HG02840 (cell line): ENCODE measurements around the gene SREK1.
"Not testable (repeated sequence)": the region's sequence is repeated elsewhere in the genome, so short reads cannot be mapped to it uniquely, and the experiment has no call there.

Source experiments
- ATAC-seq: cut with Tn5 transposase; IDR thresholded peaks from one replicate; pipeline ENCODE4 v1.9.1; 2021; ENCODE audit warnings: mild to moderate bottlenecking, moderate library complexity, moderate number of reproducible peaks; ENCODE audit not compliant: unreplicated experiment, low FRiP score

SREK1 gene

GRCh38 chr5:66144074-66144833, at the start of gene SREK1:
SREK1 (plus strand) TSS chr5:66144300; CDS start chr5:66144377, 77 bp downstream.
- peak; percentile 92 for ATAC-seq

- ATAC-seq = no peak
These were observed 43.2 kb upstream of the SREK1 start for GRCh38 chr5:66100851-66101250.

GRCh38 chr5:66113160-66113559, 30.9 kb upstream of the SREK1 start:
- no peak for ATAC-seq

- ATAC-seq = no peak
These were observed 25.8 kb upstream of the SREK1 start for GRCh38 chr5:66118304-66118703.

- ATAC-seq = no peak
These were observed 21.6 kb upstream of the SREK1 start for GRCh38 chr5:66122379-66123034.

GRCh38 chr5:66129144-66129543, 15.0 kb upstream of the SREK1 start:
- no peak for ATAC-seq

- ATAC-seq = no peak
These were observed 13.6 kb upstream of the SREK1 start for GRCh38 chr5:66130493-66130892.

GRCh38 chr5:66134407-66134861, 9.7 kb upstream of the SREK1 start:
- ATAC-seq = no peak

- no peak for ATAC-seq
These were observed 8.0 kb upstream of the SREK1 start for GRCh38 chr5:66136053-66136452.

GRCh38 chr5:66136944-66137343, 7.2 kb upstream of the SREK1 start:
- ATAC-seq = not testable (repeated sequence)

- ATAC-seq = no peak
These were observed 5.3 kb upstream of the SREK1 start for GRCh38 chr5:66138637-66139317.

GRCh38 chr5:66139318-66139712, 4.8 kb upstream of the SREK1 start:
- no peak for ATAC-seq

GRCh38 chr5:66142417-66142816, 1.7 kb upstream of the SREK1 start:
- no peak for ATAC-seq

GRCh38 chr5:66143473-66144073, 527 bp upstream of the SREK1 start:
- ATAC-seq = peak; percentile 37

- ATAC-seq = peak; percentile 43
These were observed 812 bp downstream of the SREK1 start for GRCh38 chr5:66144834-66145390.

- no peak for ATAC-seq
These were observed 1.6 kb downstream of the SREK1 start for GRCh38 chr5:66145737-66146136.

GRCh38 chr5:66149950-66150349, 5.8 kb downstream of the SREK1 start:
- no peak for ATAC-seq

GRCh38 chr5:66151030-66151429, 6.9 kb downstream of the SREK1 start:
- ATAC-seq = no peak

- ATAC-seq = no peak
These were observed 7.4 kb downstream of the SREK1 start for GRCh38 chr5:66151491-66151890.

GRCh38 chr5:66157046-66157445, 12.9 kb downstream of the SREK1 start:
- no peak for ATAC-seq

GRCh38 chr5:66161356-66161755, 17.3 kb downstream of the SREK1 start:
- ATAC-seq = no peak
